C4-2B (cell line): ENCODE results near the gene NRXN3.

ENCODE experiments used
- H3K27ac ChIP-seq: fragments of 450-650 bp; 2 replicates; pipeline ENCODE4 v1.5.1; 2017
- ZFX ChIP-seq: fragments of 450-650 bp; IDR thresholded peaks from 2 replicates; pipeline ENCODE4 v1.6.1; 2017
- TF ChIP-seq, protein P1 (sequence below): fragments of 450-650 bp; conservative IDR thresholded peaks from 2 replicates; pipeline ENCODE4 v1.5.1; 2017; ENCODE audit warnings: mild to moderate bottlenecking

The NRXN3 gene

DNA sequence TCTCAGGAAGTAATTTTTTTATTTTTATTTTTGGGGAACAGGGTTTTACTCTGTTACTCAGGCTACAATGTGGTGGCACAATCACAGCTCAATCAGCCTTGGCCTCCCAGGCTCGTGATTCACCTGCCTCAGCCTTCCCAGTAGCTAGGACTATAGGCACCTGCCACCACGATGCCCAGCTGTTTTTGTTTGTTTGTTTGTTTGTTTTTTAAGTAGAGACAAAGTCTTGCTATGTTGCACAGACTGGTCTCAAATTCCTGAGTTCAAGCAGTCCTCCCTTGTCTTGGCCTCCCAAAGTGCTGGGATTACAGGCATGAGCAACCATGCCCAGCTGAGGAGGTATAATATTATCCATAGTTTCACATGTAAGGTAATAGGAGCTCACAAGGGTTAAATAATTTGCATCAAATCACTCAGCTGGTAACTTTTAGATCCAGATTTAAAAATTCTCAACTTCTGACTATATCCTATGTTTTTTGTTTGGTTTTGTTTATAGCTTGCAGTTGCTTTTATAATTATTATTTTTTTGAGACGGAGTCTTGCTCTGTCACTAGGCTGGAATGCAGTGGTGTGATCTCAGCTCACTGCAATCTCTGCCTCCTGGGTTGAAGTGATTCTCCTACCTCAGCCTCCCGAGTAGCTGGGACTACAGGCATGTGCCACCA, 1411.9 kb downstream of the NRXN3 start:
- no peak for TF ChIP-seq ZFX
- TF ChIP-seq, protein P1, sequence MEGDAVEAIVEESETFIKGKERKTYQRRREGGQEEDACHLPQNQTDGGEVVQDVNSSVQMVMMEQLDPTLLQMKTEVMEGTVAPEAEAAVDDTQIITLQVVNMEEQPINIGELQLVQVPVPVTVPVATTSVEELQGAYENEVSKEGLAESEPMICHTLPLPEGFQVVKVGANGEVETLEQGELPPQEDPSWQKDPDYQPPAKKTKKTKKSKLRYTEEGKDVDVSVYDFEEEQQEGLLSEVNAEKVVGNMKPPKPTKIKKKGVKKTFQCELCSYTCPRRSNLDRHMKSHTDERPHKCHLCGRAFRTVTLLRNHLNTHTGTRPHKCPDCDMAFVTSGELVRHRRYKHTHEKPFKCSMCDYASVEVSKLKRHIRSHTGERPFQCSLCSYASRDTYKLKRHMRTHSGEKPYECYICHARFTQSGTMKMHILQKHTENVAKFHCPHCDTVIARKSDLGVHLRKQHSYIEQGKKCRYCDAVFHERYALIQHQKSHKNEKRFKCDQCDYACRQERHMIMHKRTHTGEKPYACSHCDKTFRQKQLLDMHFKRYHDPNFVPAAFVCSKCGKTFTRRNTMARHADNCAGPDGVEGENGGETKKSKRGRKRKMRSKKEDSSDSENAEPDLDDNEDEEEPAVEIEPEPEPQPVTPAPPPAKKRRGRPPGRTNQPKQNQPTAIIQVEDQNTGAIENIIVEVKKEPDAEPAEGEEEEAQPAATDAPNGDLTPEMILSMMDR, result no peak
- H3K27ac ChIP-seq, result no peak overlapping the region

DNA sequence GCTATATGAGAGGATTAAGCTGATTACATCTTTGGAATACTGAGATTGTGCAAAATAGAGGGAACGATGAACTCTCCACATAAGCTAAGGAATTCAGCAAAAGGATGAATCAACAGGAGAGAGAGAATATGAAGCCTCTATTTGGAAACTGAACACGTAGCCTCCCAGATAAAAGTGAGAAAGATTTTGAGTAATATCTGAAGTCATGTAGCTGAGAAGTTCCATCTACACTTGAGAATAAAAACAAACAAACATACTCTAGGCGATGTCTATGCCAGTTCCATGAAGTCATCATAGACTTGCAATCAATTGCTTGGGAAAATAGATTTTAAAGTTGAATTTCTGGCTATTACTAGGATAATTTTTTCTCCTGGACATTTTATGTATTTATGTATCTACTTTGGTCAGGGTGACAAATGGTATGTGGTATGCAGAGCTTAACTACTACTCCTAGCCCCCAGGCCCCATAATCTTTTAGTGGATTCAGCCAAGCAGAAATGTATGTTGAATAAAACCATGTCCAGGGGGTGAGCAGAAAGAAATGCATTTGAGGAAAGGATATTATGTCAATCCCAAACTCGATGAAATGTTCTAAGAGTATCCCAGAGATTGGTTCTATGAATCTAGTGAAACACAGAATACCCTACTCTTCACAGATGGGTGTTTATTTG, 1413.7 kb downstream of the NRXN3 start:
- H3K27ac ChIP-seq, result no peak overlapping the region
- no peak for TF ChIP-seq ZFX
- TF ChIP-seq, protein P1, result no peak

DNA sequence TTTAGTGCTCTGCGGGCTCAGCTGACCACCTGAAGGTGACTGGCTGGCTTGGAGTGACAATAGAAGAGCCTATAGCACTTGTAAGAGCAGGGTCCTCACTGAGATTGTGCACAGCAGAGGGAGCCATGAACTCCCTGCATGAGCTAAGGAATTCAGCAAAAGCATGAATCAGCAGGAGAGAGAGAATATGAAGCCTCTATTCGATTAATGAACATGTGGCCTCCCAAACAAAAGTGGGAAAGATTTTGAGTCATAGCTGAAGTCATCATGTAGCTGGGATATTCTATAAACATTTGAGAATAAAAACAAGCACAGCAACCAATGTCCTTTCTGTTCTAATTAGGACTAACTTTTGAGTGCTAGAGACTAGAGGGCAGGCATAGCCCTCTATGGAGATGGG, 1414.5 kb downstream of the NRXN3 start:
- TF ChIP-seq ZFX, result no peak
- TF ChIP-seq, protein P1, result no peak
- no peak overlapping the region for H3K27ac ChIP-seq

DNA sequence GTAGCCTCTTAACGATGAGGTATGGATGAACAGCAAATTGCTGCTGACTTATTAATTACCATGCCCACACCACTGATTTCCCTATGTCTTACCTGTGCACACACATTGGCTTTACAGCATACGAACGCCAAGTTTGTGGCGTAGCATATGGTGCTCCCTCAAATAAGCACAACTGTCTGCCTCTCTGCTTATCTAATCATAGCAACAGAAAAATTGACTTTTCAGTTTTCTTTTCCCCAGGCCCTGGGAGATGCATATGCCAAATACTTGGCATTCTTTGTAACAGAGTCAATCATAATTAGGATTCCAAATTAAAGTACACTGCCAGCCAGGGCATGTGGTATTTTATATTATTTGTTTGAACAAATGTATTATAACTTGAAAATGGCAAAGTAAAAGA, 1415.7 kb downstream of the NRXN3 start:
- no peak overlapping the region for H3K27ac ChIP-seq
- no peak for TF ChIP-seq ZFX
- TF ChIP-seq, protein P1, result no peak

DNA sequence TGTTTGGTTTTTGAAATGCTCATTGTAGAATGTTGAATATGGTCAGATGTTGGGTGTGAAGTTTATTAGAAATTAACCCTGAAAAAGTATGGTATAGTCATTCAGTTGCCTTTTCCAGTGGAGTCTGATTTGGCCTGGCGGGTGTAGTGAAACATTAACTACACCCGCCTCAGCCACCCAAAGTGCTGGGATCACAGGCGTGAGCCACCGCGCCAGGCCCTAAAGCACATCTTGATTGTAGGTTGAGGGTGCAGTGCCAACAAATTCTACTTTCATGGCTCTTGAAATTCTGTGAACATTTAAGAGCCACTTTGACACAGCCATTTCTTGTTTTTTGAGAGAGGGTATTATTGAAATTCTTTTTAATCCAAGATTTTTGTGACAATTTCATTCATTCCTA, 1416.2 kb downstream of the NRXN3 start:
- TF ChIP-seq ZFX, result no peak
- TF ChIP-seq, protein P1, result no peak
- H3K27ac ChIP-seq, result no peak overlapping the region

DNA sequence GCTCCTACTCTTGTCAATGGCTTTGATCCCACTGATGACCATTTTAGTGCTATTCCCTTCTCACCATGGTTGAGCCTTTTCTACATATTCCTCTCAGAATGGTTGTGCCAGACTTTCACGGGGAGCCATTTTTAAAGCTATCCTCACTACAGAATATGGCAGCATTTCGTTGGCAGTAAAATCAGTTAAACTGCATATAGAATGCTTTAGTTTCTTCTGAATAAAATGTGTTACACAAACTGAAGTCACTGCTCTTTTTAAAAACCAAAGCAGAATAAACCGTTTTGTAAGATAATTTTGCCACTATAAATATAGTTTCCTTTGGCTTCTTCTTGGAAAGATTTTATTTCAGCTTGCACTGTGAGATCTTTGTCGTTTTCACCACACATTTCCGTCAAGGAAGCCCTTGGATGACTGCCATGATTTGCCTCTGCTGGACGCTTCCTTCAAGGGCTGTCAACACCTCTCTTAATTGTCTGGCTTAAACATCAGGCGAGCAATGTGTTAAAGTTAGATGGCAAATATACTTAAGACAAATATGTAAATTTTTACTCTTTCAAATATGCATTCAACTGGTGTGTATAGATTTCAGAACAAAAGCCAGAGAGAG, 1416.9 kb downstream of the NRXN3 start:
- TF ChIP-seq, protein P1, result peak; percentile 21
- TF ChIP-seq ZFX, result no peak

DNA sequence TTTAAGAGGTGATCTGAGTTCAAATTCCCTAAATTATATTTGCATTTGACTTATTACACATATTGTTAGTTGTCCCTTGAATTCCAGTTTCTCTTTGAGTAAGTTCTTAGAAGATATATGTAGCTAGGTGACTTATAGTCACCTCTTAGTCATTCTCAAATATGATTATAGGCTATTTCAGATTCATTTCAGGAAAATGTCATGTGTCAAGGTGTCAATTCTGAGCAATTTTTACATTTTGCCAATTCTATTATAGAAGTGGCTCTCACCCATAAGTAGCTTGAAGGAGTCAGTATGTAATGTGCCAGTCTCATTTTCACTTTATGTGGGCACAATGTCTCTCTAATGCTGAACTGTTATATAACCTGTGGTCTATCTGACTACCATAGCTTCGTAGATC, 1417.7 kb downstream of the NRXN3 start:
- TF ChIP-seq, protein P1, result no peak
- no peak for TF ChIP-seq ZFX
- H3K27ac ChIP-seq, result no peak overlapping the region

More for the DNA sequence above, 1416.9 kb downstream of the NRXN3 start:
- H3K27ac ChIP-seq, result no peak overlapping the region
